C1 segment of cervical spinal cord (tissue), 14 donors: ENCODE data around the gene DHX30.
"Not testable (repeated sequence)": the region's sequence is repeated elsewhere in the genome, so short reads cannot be mapped to it uniquely, and the experiment has no call there.

Experiments used
- DNase-seq, 14 donors: peaks; one replicate each; lab custom pipeline; 2025; lab: John Stamatoyannopoulos, UW

The DHX30 gene

DNA sequence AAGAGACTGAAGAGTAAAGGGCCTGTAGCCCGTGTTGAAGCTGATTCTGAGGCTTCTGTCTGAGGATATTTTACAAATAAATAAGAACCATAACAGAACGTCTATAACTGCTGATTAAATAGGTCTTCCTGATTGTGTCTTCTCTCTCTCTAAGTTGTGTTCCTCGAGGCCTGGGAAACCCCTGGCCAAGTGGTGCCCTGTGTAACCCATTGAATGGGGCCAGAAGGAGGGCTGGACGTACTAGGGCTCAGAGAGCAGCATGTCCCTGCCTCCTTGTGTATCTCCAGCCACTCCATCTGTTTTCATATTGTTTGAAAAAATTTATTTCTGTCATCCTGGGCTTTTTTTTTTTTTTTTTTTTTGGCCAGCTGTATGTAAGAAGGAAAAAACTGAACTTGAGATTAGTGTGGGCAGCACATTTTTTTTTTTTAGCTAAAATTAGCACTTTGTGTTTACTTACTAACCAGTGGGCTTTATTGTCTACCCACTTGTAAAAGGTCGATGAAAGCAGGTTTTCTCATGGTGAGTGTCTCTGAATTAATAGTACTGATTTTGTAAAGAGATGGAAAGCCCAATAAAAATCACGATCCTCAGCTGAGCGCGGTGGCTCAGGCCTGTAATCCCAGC is 10.7 kb downstream of the DHX30 start:
- DNase-seq, result no peak

DNA sequence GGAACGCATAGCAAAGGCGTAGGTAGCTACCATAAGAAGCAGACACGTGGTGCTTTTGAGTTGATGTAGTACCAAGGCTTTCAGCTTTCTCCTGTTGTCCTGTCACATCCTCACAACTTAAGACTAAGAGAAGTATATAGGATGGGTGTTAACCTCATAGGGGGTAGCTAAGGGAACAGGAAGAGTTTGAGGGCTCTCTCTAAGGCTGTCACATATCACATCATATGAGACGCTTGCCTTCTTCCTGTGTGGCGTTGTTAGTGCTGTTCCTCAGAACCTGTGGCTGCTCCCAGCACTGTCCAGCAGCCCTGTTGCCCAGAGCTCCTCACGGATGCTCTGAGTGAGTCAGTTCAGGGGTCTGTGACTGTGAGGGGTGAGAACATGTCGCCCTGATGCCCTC is 14.7 kb downstream of the DHX30 start:
- no peak for DNase-seq

DNA sequence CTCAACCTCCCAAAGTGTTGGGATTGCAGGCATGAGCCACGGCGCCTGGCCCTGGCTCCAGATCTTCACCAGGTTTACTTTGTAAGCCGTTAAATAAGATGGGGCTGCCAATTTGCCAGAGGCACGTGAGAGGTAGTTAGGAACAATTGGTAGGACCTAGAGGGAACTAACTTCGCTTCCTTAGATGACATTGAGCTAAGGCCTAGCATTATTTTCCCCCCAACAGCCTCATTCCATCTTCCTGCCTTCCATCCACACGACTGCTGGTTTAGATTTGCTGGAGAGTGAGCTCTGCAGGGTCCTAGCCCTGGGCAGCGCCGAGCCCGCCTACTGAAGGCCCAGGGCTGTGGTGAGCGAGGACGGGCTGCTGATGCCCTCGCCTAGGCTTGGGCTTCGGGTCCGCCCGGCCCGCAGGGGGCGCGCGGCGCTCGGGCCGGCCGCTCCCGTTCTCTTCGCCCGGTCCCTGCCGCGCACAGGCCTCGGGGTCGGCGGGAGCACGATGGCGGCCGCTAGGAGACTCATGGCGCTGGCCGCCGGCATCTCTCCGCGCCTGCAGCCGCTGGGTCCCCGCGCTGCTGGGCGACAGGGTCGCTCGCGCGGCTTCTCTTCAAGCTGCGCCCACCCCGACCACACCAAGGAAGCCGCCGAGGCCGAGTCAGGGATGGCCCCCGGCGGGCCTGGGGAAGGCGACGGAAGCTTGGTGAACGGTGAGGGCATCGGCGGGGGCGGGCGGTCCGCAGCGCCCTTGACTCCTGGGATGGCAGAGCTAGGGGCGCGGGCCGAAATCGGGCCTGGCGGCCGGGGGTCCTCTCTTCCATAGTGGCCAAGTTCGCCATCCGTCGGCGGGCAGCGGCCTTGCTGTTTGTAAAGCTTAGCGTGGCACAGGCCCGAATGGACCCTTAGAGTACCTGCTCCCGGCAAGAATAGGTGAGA is 21.9 kb downstream of the DHX30 start:
- peak in 13 of 14 donors; percentile 32 to 84 (median 52) for DNase-seq

DNA sequence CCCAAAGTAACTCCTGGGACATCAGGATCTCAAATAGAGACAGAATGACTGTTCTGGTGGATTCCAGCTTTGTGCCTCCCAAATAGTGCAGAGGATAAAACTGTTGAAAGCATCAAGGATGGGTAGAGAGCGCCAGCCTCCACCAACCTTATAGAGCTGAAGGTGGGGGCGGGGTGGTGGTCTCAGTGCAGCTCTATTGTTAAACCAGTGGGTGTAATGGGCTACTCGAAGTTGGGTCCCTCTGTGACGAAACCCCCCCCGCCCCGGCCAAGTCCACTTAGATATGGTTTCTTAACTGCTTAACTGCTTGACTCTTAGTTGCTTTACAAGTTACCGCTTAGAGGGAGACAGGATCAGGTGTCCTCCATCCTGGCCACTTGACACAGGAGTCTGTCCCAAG is 22.7 kb downstream of the DHX30 start:
- no peak for DNase-seq

DNA sequence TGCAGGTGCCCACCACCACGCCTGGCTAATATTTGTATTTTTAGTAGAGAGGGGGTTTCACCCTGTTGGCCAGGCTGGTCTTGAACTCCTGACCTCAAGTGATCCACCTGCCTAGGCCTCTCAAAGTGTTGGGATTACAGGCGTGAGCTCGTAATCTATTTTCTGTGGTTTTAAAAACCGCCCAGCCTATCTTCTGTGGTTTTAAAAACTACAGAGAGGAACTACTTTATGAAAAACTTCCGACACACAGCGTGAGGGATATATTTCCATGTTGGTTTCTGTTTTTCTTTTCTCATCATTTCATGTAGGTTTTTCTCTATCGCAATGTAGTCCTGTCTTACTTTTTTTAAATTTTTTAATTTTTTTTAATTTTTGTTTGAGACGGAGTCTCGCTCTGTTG is 26.5 kb downstream of the DHX30 start:
- not testable (repeated sequence) for DNase-seq

DNA sequence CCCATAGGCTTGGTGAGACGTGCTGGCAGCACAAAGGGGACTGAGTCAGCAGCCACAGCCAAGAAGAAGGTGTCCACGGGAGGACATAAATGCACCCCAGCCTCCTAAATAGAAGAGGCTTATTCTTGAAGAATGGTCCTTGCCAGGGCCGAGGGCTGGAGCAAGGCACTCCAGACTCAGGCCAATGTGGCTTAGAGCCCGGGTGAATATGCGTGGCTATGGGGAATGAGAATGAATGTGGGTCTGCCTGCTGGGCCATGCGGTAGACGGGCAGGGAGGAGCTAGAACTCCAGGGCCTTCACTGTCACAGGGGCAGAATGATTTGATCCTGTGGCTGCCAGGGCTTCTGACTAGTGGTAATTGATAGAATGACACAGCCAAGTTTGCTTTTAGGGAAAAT is 34.0 kb downstream of the DHX30 start:
- DNase-seq, result peak in 8 of 14 donors; percentile 23 to 76 (median 46)

DNA sequence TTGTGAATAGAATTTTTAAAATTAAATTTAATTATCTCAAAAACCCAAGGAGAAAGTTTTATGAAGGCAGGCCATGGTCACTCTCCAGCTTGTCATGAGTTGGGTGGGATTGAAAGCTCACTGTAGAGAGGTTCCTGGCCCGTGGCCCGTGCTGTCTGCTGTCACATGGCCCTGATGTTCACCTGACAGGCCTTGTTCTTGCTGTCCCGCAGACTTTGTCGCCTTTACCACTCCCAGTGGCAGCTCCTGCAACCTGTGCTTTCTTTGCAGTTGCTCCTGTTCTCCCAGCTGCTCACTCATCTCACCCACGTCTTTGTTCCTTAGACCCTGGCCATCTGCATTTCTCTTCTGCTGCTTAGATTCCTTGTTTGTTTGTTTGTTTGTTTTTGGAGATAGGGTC is 35.6 kb downstream of the DHX30 start:
- DNase-seq, result no peak

DNA sequence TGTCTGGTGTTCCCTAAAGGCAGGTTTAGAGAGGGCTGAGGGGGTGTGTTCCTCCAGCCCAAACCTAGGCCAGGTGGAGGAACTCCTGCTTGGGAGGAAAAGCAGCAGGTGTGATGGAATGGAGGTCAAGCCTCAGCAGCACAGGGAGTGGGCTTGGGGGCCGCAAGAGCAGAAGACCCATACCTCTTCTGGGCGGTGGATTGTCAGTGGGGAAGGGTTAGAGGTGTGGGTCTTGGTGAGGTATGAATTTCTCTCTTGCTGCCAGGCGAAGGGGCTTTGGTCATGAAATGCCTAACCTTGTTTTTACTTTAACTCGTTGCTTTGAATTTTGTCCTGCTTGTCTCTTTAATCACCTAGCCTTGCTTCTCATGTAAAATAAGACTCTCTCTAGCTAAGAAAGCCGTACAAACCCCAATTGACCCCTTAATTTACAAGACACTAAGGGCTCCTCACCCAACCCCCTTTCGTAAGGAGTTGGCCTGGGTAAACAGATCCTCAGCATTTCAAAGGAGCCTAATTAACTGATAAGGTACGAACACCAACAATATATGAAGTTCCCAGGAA is 38.9 kb downstream of the DHX30 start:
- DNase-seq, result no peak

DNA sequence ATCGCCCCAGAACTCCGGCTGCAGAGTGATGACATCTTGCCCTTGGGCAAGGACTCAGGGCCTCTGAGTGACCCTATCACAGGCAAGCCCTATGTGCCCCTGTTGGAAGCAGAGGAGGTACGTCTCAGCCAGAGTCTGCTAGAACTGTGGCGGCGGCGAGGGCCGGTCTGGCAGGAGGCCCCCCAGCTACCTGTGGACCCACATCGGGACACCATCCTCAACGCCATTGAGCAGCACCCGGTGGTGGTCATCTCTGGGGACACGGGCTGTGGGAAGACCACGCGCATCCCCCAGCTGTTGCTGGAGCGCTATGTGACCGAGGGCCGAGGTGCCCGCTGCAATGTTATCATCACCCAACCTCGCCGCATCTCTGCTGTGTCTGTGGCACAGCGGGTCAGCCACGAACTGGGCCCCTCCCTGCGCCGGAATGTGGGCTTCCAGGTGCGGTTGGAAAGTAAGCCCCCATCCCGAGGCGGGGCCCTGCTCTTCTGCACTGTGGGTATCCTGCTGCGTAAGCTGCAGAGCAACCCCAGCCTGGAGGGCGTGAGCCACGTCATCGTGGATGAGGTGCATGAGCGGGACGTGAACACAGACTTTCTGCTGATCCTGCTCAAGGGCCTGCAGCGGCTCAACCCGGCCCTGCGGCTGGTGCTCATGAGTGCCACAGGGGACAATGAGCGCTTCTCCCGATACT is 43.4 kb downstream of the DHX30 start:
- no peak for DNase-seq

DNA sequence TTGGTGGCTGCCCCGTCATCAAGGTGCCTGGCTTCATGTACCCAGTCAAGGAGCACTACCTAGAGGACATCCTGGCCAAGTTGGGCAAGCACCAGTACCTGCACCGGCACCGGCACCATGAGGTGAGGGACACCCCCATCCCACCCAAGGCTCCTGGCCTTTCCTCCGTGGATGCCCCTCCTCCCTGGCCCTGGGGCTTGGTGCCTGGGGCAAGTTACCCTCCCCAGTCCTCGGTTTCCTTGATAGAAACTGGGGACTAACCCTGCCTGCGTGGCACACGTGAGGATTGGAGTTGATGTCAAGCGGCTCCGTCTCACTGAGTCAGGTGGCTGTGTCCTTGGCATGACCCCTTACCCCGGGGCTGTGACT is 43.9 kb downstream of the DHX30 start:
- DNase-seq, result no peak

DNA sequence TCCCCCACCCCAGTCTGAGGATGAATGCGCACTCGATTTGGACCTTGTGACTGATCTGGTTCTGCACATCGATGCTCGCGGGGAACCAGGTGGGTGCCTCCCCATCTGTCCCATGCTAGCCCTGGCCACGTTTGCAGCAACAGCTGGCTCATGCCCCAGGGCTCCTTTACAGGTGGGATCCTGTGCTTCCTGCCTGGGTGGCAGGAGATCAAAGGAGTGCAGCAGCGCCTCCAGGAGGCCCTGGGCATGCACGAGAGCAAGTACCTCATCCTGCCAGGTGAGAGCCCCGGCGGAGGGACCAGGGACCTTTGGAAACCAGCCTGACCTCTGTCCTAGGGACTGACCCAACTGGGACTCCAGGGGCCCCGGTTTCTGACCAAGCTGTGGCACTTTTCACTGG is 44.3 kb downstream of the DHX30 start:
- no peak for DNase-seq

DNA sequence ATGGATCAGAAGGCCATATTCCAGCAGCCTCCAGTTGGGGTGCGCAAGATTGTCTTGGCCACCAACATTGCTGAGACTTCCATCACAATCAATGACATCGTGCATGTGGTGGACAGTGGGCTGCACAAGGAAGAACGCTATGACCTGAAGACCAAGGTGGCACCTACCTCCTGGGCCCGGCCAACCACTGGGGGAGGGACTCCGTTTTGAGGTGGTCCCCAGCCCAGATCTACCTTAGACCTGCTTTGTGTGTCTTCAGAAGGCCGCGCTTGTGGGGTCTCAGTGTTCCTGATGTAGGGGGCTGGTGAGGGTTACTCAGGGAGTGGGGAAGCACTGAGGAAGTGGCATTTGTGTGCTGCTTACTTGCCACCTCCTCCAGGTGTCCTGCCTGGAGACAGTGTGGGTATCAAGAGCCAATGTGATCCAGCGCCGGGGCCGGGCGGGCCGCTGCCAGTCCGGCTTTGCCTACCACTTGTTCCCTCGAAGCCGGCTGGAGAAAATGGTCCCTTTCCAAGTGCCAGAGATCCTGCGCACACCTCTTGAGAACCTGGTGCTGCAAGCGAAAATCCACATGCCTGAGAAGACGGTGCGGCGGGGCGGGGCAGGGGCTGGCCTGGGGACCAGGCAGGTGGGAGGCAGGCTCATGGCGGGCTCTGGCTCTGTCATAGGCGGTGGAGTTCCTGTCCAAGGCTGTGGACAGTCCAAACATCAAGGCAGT is 45.0 kb downstream of the DHX30 start:
- no peak for DNase-seq

DNA sequence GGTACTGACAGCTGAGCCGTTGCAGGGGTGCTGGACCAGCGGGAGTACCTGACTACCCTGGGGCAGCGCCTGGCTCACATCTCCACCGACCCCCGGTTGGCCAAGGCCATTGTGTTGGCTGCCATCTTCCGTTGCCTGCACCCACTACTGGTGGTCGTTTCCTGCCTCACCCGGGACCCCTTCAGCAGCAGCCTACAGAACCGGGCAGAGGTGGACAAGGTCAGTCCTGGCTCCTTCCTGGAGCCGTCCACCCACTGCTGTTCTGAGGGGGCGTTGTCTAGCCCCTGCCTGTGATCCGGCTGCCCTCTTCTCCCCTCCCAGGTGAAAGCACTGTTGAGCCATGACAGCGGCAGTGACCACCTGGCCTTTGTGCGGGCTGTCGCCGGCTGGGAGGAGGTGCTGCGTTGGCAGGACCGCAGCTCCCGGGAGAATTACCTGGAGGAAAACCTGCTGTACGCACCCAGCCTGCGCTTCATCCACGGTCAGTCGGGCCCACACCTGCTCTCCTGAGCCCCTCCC is 45.7 kb downstream of the DHX30 start:
- DNase-seq, result no peak

DNA sequence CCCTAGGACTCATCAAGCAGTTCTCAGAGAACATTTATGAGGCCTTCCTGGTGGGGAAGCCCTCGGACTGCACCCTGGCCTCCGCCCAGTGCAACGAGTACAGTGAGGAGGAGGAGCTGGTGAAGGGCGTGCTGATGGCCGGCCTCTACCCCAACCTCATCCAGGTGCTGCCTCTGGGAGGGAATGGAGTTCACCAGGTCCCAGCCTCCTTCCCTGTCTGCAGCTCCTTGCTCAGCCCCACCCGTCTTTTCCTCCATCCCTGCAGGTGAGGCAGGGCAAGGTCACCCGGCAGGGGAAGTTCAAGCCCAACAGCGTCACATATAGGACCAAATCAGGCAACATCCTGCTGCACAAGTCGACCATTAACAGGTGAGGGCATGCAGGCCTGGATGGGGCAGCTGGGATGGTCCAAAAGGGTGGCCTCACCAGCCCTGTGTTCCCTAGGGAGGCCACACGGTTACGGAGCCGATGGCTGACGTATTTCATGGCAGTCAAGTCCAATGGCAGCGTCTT is 46.3 kb downstream of the DHX30 start:
- DNase-seq, result no peak

DNA sequence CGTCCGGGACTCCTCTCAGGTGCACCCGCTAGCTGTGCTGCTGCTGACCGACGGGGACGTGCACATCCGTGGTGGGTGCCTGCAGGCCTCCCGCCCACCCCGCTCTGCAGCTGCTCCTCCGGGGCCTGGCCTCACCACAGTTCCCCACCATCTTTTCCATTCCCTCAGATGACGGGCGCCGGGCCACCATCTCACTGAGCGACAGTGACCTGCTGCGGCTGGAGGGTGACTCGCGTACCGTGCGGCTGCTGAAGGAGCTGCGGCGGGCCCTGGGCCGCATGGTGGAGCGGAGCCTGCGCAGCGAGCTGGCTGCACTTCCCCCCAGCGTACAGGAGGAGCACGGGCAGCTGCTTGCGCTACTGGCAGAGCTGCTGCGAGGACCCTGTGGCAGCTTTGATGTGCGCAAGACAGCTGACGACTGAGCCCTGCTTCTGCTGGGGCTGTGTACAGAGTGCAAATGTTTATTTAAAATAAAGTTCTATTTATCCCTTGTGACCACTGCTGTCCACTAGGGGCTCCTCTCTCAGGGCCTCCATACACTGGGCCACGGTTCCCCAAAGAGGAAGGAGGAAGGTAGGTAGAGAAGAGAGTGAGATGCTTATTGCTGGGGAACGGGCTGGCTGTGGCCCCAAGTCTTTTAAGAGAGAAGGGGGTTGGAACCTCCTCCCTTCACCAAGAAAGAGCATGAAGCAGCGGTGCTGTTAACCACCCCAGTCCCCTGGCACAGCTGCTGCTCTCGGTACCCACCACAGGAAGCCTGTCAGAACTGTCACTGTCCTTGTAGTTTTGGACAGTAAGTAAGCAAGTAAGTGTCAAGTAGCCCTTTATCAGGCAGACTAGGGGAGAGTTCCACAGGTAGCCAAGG is 47.0 kb downstream of the DHX30 start:
- no peak for DNase-seq

DNA sequence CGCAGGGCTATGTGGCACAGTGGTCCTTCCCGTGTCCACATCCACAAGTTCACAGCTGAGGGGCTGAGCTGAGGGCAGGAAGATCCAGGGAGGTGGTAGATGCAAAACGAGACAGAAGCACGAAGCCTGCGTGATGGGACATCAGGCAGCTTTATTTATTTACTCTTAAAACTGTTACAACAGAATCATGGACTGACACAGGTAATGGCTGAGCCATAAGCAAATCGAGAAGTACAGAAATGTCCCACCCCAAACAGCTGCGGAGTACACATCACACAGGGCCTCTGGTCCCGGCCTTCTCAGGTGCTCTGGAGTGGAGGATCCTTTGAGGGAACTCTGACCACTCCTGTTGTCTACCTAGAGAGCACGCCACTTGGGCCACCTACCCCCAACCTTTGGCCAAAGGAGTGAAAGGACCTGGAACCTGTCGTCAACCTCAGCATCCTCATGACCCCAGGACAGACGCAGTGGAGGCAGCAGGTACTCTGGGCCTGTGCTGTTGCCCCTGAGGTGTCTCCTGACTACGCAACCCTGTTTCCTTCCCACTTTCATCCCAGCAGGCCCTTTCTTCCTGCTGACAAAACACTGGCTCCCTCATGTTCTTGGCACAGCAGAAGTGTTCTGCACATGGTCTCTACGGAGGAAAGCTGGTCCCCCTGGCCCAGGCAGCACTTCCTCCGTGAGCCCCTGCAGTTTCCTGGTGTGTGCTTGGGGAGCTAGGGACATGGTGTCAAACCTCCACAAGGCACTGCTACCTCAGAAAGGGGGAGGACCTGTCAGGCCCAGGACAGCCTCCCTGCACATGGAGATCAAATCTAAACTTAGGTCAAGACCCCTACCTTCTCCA is 47.8 kb downstream of the DHX30 start:
- DNase-seq, result no peak

DNA sequence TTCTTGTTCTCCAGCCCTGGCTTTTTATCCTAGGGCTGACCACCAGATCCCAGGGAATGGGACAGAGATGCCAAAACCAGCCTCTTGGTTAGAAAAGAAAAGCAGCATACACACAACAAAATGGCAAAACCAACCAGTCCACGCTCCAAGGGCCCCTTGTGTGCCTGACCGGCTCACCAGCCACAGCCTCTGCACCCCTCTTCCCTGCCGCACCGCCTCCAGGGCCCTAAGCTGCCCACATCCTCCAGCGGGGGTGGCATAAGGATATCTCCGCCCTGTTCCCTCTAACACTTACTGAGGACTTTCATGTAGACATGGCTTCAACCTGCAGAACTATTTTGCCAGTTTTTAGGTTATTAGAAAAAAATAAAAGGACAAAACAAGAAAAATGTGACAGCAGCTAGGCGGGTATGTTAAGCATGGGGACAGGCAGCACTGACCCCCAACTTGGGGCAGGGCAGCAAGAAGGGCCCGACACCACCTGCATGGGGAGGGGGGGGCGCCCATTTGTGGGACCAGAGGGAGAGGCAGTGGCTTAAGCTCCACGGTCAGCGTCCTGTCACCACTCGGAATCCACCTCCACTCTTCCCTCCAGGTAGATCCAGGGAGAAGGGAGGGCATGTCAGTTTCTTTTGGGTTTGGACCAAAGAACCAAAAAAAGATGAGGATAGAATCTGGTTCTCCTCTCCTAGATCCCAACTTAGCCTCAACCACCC is 49.1 kb downstream of the DHX30 start:
- no peak for DNase-seq
